ENCODE results near the gene OR1E2.
"Not testable (repeated sequence)": the region's sequence is repeated elsewhere in the genome, so short reads cannot be mapped to it uniquely, and the experiment has no call there.

OR1E2 gene

DNA sequence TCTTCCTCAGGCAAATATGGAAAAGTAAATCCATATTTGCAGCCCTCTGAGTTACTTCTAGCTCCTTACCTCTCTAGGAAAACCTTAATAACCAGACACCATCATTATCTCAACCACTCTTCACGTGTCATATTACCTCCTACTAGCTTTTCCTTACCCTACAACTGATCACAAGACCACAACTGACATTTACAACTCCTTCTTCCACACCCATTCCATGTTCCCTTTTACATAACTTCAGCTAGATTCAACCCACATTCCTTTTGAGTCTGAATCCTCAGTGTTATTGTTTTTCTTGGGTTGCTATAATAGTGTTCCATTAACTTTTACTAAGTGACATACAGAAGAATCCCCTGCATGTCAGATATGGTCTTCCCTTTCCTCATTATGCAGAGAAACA, 4.7 kb upstream of the OR1E2 start:
- no peak for DNase-seq (ENCODE audit: extremely low read depth, low read depth)
- no peak overlapping the region for H3K4me3 ChIP-seq (replicated peaks; ENCODE audit: low read depth, low read length)
- TF ChIP-seq, protein P1, sequence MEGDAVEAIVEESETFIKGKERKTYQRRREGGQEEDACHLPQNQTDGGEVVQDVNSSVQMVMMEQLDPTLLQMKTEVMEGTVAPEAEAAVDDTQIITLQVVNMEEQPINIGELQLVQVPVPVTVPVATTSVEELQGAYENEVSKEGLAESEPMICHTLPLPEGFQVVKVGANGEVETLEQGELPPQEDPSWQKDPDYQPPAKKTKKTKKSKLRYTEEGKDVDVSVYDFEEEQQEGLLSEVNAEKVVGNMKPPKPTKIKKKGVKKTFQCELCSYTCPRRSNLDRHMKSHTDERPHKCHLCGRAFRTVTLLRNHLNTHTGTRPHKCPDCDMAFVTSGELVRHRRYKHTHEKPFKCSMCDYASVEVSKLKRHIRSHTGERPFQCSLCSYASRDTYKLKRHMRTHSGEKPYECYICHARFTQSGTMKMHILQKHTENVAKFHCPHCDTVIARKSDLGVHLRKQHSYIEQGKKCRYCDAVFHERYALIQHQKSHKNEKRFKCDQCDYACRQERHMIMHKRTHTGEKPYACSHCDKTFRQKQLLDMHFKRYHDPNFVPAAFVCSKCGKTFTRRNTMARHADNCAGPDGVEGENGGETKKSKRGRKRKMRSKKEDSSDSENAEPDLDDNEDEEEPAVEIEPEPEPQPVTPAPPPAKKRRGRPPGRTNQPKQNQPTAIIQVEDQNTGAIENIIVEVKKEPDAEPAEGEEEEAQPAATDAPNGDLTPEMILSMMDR (IDR thresholded peaks at IDR 0.05; ENCODE audit: low read depth, low read length, missing control alignments) = no peak

DNA sequence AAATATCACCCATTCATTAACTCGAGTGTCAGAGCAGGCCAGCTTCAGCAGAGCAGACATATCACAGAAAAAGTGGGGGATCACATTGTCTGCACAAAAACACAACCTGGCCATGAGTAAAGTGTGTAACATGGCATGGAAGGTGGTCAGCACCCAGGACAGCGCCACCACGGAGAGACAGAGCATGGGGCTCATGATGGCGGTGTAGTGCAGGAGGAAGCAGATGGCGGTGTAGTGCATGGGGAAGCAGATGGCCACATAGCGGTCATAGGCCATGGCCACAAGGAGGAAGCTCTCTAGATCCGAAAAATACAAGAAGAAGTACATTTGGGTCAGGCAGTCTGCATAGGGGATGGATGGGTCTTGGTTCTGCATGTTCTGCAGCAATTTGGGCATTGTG, 426 bp downstream of the OR1E2 start:
- DNase-seq (ENCODE audit: extremely low read depth, low read depth); H3K4me3 ChIP-seq (replicated peaks; ENCODE audit: low read depth, low read length): not testable (repeated sequence)

DNA sequence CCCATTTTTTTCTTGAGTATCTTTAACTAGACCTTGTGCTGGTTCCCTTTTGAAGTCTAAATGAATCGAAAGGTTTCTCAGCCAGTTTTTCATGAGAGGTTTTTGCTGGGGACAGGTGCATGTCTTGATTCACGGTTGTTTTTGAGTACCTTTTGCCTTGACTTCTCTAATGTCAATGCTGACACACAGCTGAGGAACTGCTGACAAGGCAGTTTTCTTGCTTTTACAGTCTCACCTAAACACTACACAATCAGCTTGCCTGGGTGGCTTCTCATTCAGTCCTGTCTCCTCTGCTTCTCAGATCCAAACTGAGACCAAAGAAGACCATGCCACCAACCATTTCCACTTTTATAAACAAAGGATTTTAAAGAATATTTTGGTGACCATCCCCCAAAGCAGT, 15.4 kb downstream of the OR1E2 start:
- TF ChIP-seq, protein P1 (IDR thresholded peaks at IDR 0.05; ENCODE audit: low read depth, low read length, missing control alignments) = no peak
- no peak for DNase-seq (ENCODE audit: extremely low read depth, low read depth)
- H3K4me3 ChIP-seq (replicated peaks; ENCODE audit: low read depth, low read length) = no peak overlapping the region

DNA sequence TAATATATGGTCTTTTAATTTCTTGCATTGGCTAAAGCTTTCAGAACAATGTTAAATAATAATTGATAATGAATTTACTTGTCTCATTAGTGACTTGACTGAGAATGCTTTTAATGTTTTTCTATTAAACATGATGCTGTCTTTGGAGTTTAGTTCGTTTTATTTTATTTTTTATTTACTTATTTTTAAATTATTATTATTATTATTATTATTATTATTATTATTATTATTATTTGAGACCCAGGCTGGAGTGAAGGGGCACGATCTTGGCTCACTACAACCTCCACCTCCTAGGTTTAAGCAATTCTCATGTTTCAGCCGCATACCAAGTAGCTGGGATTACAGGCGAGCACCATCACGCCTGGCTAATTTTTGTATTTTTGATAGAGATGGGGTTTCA, 18.0 kb downstream of the OR1E2 start:
- TF ChIP-seq, protein P1 (IDR thresholded peaks at IDR 0.05; ENCODE audit: low read depth, low read length, missing control alignments) = no peak
- no peak for DNase-seq (ENCODE audit: extremely low read depth, low read depth)
- H3K4me3 ChIP-seq (replicated peaks; ENCODE audit: low read depth, low read length) = no peak overlapping the region

DNA sequence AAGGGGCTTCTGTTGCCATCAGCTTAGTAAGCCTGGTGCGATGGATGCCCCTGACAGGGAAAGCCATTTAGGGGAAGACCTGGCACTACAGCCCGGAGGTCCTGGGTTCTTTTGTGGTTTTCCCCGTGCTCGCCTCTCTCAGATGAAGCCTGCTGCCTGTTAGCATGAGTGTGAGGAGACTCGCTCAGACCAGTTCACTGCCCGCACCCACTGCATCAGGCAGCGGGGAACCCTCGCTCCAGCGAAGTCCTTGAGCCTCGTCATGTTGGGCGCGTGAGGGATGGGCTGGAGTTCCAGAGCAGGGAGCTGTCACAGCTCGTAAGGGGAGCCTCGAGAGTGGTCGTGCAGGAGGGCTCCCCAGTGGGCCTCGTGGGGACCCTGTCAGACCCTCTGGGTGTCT, 21.4 kb downstream of the OR1E2 start:
- H3K4me3 ChIP-seq (replicated peaks; ENCODE audit: low read depth, low read length); DNase-seq (ENCODE audit: extremely low read depth, low read depth): not testable (repeated sequence)

DNA sequence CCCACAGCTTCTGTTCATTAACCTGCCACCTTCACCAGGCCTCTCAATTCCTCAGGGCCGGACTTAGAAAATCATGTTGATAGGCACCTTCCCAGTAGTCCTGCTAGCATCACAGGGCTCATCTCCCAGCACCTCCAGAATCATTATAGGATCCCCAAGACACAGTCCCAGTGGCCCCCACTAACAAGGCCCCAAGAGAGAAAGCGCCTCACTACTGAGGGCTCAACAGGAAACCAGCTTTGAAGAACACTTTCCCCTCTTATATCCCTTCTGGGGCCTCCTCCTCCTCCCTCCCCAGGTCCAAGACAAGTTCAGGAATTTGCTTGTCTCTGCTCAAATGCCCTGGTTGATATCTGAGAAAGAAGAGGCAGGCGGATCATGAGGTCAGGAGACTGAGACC, 22.6 kb downstream of the OR1E2 start, which contains the start of gene OR3A3:
TSS of gene OR3A3 (plus strand) at position 301 of the 400 bp plus-strand sequence.
- TF ChIP-seq, protein P1 (IDR thresholded peaks at IDR 0.05; ENCODE audit: low read depth, low read length, missing control alignments) = no peak
- H3K4me3 ChIP-seq (replicated peaks; ENCODE audit: low read depth, low read length) = no peak within 1 kb of the TSS
- no peak for DNase-seq (ENCODE audit: extremely low read depth, low read depth)

DNA sequence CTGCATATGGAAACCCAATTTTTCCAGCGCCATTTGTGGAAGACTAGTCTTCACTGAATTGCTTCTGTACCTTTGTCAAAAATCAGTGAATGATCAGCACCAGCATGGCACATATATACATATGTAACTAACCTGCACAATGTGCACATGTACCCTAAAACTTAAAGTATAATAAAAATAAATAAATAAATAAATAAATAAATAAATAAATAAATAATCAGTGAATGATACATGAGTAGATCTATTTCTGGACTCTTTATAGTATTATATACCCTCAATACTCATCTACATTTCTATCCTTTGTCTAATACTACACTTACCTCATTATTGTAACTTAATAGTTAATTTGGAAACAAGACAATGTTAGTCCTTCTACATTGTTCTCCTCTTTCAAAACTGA, 29.8 kb downstream of the OR1E2 start:
- not testable (repeated sequence) for H3K4me3 ChIP-seq (replicated peaks; ENCODE audit: low read depth, low read length); DNase-seq (ENCODE audit: extremely low read depth, low read depth)

DNA sequence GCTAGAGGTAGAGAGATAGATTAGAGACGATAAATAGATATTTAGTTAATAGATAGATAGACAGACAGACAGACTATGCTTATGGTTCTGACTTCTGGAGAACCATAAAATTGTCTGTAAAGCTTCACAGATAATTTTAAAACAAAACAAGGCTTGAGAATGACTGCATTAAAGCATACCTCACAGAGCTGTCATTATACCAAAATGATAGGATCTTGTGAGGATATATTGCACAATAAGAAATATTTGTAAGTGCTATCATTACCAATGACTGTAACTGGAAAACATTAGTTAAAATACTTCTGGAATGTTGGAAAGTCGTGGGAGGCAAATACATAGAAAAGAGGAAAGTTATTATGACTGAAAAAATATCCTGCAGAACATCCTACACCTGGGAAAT, 31.9 kb downstream of the OR1E2 start:
- no peak for DNase-seq (ENCODE audit: extremely low read depth, low read depth)

More for the DNA sequence above, 31.9 kb downstream of the OR1E2 start:
- TF ChIP-seq, protein P1 (IDR thresholded peaks at IDR 0.05; ENCODE audit: low read depth, low read length, missing control alignments) = no peak
- H3K4me3 ChIP-seq (replicated peaks; ENCODE audit: low read depth, low read length) = no peak overlapping the region
